Right lobe of liver (tissue), 4 donors: ENCODE results near the gene PTPRN2.

ENCODE experiments used
- CTCF ChIP-seq, 4 donors: fragments of 200-600 bp in 3 of 4; fragments of 450-650 bp in 1 of 4; IDR thresholded peaks; one replicate each; pipeline versions ENCODE4 v1.5.1 to v1.8.0; 2016 to 2022; ENCODE audit warnings: antibody characterized with exemption in 4 of 4, mild to moderate bottlenecking in 2 of 4
- POLR2A ChIP-seq: fragments of 450-650 bp; IDR thresholded peaks from one replicate; pipeline ENCODE4 v1.6.1; 2017; ENCODE audit warnings: antibody characterized with exemption, mild to moderate bottlenecking
- donor health status: DM: no; HTN: no; CAD: no.
- donor health status: DM: no; HTN: no; CAD: no.
- donor health status: DM: no; HTN: yes; CAD: no.

GRCh38 chr7:157558061-157558460 is 1029.6 kb downstream of the PTPRN2 start:
- TF ChIP-seq CTCF (IDR thresholded peaks at IDR 0.05) = no peak
- no peak for TF ChIP-seq POLR2A
